NCI-H2196 treated with DMSO at 0.1 percent for 48 hours (cell line): ENCODE data around the gene CLTA.
A peak's percentile ranks its signal among the peaks of the same experiment; 100 is the strongest.
"Not testable (repeated sequence)": the region's sequence is repeated elsewhere in the genome, so short reads cannot be mapped to it uniquely, and the experiment has no call there.

Experiments
- DNase-seq: peaks from one replicate; lab custom pipeline; 2025; ENCODE audit not compliant: unreplicated experiment; lab: John Stamatoyannopoulos, UW

The CLTA gene

DNA sequence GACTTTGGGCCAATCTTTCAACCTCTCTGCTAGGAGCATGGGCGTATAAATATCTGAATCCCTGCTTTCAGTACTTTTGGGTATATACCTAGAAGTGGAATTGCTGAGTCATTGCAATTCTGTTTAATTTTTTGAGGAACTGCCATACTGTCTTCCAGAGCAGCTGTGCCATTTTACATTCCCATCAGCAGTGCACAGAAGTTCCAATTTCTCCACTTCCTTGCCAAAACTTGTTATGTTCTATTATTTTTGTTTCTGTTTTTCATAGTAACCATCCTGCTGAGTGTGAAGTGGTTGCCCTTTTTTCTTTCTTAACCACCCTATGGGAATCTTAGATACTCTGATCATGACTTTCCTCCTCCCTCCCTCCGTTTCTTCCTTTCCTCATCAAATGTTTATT lies 32.6 kb upstream of the CLTA start:
- DNase-seq = no peak

DNA sequence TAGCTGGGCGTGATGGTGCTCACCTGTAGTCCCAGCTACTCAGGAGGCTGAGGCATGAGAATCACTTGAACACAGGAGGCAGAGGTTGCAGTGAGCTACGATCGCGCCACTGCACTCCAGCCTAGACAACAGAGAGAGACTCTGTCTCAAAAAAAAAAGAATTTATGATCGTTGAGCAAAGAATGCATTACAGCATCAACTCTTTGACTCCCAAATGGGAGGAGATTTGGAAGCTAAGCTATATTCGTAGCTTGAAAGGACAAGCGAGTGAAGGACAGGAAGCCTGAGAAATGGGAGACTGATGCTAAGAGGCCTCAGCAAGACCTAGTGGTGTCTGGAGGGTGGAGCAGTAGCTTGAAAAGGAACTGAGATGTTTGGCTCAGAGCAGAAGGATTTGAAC lies 31.8 kb upstream of the CLTA start:
- no peak for DNase-seq

DNA sequence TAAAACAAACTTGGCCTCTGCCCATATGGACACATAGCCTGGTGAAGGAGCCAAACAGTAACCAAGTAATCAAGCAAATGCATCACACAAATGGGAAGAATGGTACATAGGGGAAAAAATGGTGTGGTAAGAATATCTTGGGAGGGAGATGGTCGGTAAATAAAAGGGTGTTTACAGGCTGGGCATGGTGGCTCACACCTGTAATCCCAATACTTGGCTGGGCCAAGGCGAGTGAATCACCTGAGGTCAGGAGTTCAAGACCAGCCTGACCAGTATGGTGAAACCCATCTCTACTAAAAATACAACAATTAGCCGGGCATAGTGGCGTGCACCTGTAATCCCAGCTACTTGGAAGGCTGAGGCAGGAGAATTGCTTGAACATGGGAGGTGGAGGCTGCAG lies 31.2 kb upstream of the CLTA start:
- not testable (repeated sequence) for DNase-seq

DNA sequence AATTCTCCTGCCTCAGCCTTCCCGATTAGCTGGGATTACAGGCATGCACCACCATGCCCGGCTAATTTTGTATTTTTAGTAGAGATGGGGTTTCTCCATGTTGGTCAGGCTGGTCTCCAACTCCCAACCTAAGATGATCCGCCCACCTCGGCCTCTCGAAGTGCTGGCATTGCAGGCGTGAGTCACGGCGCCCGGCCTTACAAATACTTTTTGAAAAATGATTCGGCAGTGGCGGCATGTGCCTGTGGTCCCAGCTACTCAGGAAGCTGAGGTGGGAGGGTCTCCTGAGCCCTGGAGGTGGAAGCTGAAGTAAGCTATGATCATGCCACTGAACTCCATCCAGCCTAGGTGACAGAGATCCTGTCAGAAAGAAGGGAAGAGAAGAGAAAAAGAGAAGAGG lies 30.6 kb upstream of the CLTA start:
- not testable (repeated sequence) for DNase-seq

DNA sequence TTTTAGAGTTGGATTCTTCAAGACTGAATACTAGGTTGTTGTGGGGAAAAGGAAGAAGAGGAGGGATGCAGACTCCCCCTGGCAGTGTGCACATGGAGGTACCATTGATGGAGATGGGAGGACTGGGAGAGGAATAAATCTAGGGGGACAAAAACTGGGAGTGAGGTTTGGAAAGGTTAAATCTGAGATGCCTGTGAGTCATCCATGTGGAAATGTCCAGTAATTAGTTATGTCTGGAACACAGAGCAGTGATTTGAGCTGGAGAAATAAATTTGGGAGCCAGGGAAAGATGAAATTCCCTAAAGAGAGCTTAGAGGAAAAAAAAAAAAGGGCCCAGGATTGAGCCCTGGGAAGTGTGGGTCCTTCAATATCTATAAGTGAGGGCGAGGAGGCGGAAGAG lies 29.5 kb upstream of the CLTA start:
- DNase-seq = no peak

DNA sequence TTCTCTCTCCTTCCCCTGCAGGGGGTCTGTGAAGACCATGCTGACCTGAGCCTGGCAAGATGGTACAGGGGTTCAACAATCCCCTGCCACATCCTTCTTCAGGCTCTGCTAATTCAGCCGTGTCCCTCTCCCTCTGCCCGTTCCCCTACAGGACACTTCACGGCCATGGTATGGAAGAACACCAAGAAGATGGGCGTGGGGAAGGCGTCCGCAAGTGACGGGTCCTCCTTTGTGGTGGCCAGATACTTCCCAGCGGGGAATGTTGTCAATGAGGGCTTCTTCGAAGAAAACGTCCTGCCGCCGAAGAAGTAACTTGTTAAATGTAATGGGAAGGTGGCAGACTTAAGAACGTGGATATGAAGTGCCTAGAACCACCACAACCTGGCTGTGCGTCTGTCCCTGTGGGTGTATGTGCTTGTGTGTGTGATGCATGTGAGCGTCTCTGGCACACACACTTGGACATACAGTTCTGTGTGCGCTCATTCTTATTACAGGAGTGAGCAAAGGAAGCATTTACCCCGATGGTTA lies 28.4 kb upstream of the CLTA start:
- no peak for DNase-seq

DNA sequence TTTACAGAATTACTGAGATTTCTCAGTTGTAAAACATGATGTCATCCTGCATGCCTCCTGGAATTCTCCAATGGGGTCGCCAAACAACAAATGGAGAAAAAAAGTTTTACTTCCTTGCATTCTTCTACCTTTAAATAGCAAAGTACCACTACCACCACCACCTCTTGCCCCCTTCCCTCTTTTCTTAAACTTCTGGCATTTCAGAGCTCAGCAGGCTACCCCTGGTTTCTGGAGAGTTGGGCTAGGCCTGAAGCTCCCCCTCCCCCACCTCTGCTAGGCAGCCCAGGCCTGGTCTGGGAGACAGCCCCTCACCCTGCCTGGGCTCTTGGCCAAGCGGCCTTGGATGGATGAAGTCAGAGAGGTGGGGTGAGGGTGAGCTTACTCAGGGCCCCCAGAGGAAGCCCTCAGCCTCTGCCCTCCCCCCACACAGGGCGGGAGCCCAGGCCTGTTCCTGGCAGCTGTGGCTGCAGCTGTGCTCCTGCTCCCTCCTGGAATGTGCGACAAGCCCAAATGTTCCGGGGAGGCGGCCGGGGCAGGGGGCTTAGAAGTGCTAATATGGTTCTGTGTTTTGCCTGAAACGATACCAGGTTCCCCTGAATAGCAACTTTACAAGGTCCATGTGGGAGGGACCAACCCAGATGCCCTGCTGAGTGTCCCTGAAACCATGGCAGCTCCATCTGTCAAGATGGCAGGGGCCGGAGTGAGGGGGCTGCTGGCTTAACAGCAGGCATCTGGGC lies 27.5 kb upstream of the CLTA start:
- no peak for DNase-seq

DNA sequence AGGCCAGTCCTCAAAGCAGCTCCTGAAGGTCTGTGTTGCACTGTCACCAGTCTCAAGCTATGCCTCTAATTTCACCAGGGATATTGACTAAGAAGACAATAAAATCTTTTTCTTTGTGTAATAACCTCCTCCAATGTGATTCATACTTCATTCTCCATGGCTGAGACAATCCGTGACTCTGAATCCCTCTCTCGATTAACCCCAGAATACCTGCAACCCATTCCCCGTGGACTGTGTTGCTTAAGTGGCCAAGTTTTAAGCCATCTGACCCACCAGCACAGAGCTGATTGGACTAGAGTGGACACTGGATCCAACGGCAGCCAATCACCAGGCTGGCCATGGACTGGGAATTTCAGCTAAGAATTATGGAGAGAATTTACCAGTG lies 26.9 kb upstream of the CLTA start:
- DNase-seq = no peak

DNA sequence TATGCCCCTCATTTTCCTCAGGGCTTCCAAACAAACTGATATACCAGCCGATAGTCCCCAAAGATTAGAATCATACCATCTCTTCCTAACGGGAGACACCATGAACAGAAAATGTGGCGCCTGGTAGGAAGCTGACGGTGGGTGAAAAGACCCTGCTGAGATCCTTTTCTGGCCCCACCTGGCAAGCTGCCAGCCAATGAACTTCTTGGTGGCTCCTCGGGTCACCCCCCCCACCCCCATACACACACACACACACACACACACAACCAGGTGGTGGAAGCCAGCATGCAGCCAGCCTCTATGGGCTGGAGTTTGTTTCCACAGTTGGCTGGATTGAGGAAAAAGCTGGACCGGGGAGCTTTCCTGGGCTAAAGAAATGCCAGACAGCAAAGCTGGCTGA lies 26.3 kb upstream of the CLTA start:
- no peak for DNase-seq

DNA sequence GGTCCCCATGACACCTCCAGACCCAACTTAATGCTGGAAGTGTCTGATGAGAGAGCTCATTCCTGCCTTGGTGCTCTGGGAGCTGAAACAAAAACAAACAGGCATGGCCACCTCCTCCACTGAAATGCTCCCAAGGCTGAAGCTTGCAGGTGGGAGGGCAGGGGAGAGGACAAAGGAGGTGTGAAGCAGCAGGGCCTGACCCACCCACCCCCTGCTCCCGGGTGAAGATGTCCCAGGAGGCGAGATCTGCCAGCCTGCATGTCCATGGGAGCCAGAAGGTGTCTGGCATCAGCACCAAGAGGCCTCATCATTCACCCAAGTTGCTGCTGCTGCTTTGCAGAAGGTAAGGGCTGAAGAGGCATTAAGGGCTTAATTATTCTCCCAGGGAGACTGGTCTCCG lies 25.7 kb upstream of the CLTA start:
- no peak for DNase-seq

DNA sequence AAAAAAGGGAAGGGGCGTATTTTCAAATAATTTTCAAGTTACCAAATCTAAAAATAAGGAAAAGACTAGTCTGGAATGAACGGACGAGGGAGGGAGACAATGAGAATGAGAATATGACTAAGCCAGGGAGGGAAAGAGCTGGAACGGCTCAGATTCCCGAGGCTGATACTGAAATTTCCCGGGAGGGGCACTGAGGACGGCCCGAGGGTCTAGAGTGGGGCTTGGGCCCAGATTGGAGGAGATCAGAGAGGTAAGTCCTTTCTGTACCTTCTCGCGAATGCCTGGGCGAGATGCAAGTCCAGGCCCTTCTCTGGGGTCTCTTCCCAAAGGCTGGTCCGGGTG lies 24.9 kb upstream of the CLTA start:
- DNase-seq = no peak

DNA sequence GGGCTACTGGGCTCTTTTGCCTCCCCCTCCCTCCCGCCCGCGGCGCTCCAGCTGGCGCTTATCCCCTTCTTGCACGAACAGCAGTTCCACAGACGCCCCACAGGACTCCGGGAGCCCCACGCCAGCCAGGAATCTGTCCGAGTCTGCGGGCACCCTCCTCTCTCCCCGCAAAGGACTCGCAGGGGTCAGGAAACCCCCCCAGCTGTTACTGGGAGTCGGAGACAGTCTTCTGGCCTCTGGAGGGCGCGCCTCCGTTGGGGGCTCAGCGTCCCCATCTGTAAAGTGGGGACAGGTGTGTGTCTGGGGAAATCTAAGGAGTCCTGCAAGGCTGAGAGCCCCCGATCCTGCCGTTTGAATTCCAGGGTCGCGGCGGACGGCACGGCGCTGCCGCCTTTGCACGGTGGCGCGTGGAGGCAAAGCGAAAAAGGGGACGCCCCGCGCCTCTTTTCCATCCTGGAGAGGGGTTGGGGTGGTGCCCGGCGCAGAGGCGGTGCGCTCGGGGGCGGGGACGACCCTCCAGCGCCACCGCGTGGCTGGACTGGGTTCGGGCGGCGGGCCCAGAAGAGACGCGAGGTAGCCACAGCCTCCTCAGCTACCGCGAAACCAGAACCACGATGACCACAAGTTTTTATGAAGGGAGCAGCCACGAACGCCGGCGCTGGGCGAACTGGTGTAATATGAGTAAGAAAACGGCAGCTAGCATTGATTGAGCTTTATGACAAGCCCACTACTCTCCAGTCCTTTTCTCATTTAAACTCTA lies 24.4 kb upstream of the CLTA start:
- peak; percentile 57 for DNase-seq

DNA sequence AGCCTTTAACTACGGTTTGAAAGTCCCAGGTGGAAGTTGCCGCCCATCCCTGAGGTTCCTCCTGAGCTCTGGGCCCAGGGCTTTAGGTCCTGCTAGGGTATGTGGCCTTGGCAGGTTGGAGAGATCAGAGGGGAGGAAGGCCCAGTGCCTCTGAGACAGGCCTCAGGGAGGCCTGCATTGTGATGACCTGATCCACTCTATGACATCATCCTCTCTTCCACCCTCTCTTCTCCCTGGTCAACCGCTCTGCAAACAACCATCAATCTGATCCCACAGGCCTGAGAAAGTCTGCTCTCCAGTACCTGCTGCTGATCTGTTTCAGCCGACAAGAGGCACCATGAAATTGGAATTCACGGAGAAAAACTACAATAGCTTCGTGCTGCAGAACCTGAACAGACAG lies 21.6 kb upstream of the CLTA start, which contains the start of gene CCIN:
TSS of gene CCIN (plus strand) at position 223 of the 400 bp plus-strand sequence. CDS start at position 338, 115 bp downstream.
- no peak for DNase-seq

DNA sequence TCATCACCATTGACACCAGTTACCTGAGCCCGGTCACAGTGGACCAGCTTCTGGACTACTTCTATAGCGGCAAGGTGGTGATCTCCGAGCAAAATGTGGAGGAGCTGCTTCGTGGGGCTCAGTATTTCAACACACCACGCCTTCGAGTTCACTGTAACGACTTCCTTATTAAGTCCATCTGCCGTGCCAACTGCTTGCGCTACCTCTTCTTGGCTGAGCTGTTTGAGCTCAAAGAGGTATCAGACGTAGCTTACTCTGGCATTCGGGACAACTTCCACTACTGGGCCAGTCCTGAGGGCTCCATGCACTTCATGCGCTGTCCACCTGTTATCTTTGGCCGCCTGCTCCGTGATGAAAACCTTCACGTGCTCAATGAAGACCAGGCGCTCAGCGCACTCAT lies 21.0 kb upstream of the CLTA start:
- no peak for DNase-seq

DNA sequence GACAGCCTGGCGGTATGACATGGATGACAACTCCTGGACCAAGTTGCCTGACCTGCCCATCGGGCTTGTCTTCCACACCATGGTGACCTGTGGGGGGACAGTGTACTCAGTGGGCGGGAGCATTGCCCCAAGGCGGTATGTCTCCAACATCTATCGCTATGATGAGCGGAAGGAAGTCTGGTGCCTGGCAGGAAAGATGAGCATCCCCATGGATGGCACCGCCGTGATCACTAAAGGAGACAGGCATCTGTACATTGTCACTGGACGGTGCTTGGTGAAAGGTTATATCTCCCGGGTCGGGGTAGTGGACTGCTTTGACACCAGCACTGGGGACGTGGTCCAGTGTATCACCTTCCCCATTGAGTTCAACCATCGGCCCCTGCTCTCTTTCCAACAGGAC lies 20.2 kb upstream of the CLTA start:
- no peak for DNase-seq

DNA sequence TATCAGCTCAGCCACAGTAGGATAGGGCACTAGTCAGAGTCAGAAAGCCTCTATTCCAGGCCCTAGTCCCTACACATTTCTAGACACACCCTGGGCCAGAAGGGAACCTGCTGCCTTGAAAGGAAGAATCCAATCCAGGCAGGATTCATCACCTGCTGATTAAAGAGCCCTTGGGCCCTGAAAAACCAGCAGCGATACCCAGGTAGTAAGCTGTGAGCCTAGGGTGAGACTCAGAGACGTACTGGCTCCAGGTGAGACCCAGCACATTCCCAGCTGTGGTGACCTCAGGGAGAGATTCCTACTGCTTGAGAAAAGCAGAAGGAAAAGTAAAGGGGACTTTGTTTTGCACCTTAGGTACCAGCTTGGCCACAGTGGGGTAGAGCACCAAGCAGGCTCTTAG lies 16.9 kb upstream of the CLTA start:
- DNase-seq = no peak

DNA sequence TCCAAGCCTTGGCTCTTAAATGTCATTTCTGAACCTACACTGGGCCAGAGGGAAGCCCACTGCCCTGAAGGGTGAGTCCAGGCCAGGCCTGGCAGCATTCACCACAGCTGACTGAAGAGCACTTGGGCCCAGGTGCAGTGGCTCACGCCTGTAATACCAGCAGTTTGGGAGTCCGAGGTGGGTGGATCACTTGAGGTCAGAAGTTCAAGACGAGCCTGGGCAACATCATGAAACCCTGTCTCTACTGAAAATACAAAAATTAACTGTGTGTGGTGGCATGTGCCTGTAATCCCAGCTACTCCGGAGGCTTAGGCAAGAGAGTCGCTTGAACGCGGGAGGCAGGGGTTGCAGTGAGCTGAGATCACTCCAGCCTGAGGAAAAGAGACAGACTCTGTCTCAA lies 16.4 kb upstream of the CLTA start:
- no peak for DNase-seq

DNA sequence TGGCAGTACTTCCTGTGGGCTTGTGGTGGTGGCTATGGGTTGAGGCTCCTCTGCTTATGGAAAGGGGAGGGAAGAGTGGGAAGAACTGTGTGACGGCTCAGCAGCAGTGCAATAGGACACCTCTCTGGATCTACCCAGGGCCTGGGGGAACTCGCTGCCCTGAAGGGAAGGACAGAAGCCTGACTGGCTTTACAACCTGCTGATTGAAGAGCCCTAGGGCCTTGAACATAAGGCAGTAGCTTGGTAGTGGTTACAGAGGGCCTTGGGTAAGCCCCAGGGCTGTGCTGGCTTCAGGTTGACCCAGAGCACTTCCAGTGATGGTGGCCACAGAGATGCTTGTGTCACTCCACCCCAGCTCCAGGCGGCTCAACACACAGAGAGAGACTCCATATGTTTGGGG lies 16.0 kb upstream of the CLTA start:
- no peak for DNase-seq

DNA sequence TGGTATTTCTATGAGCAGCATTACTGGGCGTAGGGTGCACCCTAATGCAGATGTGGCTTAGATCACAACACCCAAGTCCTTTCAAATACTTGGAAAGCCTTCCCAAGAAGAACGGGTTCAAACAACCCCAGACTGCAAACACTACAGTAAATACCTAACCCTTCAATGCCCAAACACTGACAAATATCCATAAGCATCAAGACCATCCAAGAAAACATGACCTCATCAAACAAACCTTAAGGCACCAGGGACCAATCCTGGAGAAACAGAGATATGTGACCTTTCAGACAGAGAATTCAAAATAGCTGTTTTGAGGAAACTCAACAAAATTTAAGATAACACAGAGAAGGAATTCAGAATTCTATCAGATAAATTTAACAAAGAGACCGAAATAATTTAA lies 15.5 kb upstream of the CLTA start:
- not testable (repeated sequence) for DNase-seq

DNA sequence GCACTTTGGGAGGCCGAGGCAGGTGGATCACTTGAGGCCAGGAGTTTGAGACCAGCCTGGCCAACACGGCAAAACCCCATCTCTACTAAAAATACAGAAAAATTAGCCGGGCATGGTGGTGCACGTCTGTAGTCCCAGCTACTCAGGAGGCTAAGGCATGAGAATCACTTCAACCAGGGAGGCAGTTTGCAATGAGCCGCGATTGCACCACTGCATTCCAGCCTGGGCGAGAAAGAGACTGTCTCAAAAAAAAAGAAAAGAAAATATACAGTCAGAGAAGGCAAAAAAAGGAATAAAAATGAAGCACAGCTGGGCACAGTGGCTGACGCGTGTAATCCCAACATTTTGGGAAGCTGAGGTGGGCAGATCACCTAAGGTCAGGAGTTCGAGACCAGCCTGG lies 14.2 kb upstream of the CLTA start:
- not testable (repeated sequence) for DNase-seq

DNA sequence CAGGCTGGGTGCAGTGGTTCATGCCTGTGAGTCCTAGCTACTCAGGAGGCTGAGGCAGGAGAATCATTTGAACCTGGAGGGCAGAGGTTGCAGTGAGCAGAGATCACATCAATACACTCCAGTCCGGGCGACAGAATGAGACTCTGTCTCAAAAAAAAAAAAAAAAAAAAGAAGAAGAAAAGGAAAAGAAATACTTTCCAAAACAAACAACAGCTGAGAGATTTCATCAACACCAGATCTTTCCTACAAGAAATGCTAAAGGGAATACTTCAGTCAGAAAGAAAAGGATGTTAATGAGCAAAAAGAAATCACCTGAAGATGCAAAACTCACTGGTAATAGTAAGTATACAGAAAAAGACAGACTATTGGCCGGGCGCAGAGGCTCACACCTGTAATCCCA lies 13.2 kb upstream of the CLTA start:
- no peak for DNase-seq

DNA sequence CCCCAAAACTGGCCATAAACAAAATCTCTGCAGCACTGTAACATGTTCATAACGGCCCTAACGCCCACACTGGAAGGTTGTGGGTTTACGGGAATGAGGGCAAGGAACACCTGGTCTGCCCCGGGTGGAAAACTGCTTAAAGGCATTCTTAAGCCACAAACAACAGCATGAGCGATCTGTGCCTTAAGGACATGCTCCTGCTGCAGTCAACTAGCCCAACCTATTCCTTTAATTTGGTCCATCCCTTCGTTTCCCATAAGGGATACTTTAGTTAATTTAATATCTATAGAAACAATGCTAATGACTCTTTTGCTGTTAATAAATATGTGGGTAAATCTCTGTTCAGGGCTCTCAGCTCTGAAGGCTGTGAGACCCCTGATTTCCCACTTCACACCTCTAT lies 10.5 kb upstream of the CLTA start:
- not testable (repeated sequence) for DNase-seq

DNA sequence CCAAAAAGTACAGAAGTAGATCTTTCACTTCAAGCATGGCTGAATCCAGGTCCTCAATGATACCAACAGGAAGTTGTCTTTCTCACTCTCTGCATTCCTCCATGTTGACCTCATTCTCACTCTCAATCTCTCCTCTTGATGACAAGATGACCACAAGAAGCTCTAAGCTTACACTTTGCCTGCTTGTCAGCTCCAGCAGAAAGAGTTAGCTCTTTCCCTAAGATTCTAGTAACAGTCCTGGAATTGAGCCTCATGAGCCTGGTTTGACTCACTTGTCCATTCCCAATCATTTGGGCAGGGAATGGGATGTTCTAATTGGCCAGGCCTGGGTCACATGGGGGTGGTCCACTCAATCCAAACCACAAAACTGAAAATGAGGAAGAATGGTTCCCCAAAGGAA lies 3.3 kb upstream of the CLTA start:
- no peak for DNase-seq
